ENCODE results near the gene ARHGAP10.
A peak's percentile ranks its signal among the peaks of the same experiment; 100 is the strongest.
"Not testable (repeated sequence)": the region's sequence is repeated elsewhere in the genome, so short reads cannot be mapped to it uniquely, and the experiment has no call there.

The ARHGAP10 gene

DNA sequence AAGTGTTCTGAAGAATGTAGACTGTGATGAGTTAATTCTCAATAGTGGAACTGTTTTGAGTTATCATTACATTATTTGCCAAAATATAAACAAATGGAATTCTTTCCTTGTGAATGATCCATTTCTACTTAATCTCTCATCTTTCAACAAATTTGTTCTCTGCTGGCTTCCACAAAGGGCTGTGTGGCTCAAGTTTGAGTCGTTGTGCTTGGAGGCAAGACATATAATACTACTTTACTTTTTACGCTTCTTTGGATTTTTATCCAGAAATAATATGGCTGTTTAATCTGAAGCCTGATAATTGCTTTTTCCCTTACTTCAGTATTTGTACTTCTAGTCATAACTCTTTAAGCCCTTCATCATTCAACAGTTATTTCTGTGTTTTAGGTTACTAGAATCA is 169.5 kb downstream of the ARHGAP10 start:
- no peak for DNase-seq (ENCODE audit: low read depth, low spot score)

DNA sequence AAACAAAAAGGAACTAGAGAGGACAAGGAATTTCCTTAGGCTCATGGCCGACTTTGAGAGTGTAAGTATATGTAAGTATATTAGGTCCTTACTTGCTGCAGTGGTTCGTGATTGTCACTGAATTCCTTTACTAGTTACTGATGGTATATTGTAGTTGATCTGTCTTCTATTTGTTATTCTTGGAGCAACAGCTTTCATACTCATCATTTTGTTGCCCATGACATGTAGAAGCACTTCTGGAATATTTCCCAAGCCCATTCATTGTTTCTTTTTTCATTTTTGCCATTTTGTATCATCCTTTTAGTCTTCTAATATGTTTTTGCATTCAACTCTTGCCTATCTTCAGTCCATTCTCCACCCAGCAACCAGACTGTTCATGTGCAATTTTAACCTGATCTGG is 170.0 kb downstream of the ARHGAP10 start:
- no peak for DNase-seq (ENCODE audit: low read depth, low spot score)

DNA sequence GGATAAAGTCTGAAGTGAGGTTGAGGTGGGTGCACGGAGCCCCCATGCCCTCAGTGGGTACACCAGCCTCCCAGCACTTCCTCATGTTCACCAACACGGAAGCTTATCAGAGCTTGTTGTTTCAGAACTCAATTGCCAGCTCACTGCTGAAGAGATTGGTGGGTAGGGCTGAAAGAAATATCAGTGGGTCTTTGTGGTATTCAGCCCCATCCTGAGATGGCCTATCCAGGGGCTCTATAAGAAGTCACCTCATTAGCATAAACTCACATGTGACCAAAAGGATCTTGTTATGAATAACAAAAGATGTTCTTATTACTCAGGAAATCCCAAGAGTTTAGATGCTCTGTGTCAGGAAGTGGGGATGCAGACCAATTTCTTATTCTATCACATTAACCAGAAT is 177.3 kb downstream of the ARHGAP10 start:
- DNase-seq (ENCODE audit: low read depth, low spot score): no peak

DNA sequence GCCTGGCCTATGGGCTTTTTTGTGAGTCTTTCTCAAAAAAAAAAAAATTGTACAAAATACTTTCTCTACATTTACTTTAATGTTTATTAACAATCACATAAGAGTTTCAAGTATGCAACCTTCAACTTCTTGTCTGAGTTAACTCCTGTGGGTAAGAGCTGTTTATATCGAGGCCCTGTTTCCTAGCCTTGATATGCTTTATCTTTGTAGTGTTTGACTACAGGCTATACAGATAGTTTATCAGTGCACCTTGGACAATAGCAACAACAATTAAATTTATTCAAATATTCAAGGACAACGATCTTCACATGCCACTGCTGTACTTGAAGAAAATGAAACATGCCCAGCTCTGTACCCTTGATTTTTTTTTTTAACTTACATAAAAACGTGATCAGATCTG is 178.4 kb downstream of the ARHGAP10 start:
- no peak for DNase-seq (ENCODE audit: low read depth, low spot score)

DNA sequence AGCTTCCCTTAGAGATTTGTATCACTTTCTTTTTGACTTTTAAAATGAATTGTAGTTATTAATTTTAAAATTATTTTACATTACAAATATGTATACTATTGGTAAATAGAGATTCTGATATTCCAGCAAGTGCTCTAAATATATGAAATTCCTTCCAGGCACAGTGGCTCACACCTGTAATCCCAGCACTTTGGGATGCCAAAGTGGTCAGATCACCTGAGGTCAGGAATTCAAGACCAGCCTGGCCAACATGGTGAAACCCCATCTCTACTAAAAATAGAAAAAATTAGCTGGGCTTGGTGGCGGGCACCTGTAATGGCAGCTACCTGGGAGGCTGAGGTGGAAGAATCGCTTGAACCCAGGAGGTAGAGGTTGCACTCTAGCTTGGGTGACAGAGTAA is 180.2 kb downstream of the ARHGAP10 start:
- not testable (repeated sequence) for DNase-seq (ENCODE audit: low read depth, low spot score)

DNA sequence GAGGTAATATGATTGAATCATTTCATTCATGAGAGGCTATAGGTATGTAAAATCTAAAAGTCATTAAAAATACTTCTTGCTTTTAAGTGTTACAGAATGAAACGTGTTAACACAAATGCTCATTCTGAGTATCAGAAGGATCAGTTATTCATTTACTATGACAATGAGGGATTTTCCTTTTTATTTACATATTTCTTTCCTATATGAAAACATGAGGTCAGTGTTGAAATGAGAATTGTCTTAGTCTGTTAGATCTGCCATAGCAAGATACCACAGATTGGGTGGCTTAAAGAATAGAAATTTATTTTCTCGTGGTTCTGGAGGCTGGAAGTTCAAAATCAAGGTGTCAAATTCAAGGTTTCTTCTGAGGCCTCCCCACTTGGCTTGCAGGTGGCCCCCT is 181.2 kb downstream of the ARHGAP10 start:
- no peak for DNase-seq (ENCODE audit: low read depth, low spot score)

DNA sequence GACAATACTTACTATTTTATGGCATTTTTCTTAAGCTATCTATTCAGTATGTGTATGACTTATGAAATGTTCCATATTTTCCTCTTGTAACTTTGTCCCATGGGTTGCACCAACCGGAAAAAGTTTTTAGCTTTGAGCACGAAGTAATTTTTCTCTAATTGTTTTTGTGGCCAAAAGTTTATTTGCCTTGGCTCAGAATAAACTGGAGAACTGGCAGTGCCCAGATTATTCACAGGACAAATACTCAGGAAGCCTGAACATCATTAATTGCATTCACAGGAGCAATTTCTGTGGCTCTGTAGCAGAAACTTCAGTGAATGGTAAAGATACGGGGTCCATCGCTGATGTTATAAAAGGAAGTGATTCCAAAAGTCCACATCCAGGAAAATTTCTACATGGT is 184.5 kb downstream of the ARHGAP10 start:
- no peak for DNase-seq (ENCODE audit: low read depth, low spot score)

DNA sequence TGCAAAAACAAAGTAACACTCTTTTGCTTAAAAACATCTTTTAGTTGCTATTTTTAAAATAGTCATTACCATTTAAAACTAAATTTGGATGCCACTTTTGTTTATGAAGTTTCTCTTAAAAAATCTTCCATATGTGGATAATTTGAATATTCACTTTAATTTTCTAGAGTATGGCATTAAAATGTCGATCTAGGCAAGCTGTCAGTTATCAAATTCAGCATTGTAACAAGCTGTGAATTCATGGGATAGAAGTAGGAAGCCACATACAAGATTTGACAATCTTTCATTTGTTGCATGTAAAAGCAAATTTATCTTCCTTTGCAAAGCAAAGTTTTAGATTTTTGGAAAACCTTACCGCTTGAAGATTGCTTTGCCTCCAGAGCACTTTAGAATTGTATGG is 191.5 kb downstream of the ARHGAP10 start:
- no peak for DNase-seq (ENCODE audit: low read depth, low spot score)

DNA sequence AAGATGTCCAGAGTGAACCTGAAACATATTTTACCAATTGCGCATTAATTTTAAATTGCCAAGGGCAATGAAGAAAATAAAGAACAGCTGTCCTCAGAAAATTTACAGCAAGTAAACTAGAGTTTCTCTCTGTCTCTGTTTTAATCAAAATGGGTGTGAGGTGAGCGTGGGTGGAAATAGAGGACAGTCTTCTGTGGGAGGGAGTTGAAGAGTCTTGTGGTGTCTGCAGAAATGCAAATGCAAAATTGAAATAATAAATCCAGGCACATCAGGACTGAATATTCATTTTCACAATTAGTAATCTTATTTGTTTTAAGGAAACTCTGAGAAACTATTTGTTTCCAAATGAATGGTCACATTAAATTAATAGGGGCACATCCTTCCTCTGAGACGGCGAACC is 192.0 kb downstream of the ARHGAP10 start:
- DNase-seq (ENCODE audit: low read depth, low spot score): no peak

DNA sequence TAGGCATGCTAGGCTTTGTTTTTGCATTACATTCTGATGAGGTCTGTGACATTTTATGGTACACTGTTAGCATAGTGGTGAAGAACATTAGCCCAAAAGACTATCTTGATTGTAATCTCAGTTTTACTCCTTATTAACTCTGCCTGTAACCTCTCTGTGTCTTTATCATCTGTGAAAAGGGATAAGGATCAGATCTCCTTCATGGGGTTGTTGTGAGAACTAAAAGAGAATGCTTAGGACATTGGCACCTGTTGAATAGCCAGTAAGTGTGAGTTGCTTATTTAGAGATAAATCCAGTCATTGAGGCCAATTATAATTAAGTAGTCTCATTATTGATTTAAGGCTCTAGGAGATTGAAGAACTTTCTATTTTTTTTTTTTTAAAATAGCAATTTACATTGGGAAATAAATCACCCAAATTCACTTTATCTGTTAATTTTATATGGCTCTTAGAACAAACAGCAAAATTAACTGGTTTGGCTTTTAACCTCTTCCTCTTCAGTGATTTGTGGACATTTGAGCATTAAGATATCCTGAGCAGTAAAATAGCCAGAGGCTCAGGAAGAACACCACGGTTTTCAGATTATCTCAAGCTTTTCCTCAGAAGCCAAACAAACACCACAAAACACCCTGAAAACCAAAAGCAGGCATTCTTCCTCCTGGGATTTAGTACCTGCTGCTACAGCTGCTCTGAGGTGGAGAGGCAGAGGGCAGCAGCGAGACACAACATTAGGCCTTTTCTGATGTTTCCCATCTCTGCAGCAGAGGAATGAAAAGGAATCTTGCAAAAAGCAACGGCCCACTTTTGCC is 192.9 kb downstream of the ARHGAP10 start:
- DNase-seq (ENCODE audit: low read depth, low spot score): no peak

DNA sequence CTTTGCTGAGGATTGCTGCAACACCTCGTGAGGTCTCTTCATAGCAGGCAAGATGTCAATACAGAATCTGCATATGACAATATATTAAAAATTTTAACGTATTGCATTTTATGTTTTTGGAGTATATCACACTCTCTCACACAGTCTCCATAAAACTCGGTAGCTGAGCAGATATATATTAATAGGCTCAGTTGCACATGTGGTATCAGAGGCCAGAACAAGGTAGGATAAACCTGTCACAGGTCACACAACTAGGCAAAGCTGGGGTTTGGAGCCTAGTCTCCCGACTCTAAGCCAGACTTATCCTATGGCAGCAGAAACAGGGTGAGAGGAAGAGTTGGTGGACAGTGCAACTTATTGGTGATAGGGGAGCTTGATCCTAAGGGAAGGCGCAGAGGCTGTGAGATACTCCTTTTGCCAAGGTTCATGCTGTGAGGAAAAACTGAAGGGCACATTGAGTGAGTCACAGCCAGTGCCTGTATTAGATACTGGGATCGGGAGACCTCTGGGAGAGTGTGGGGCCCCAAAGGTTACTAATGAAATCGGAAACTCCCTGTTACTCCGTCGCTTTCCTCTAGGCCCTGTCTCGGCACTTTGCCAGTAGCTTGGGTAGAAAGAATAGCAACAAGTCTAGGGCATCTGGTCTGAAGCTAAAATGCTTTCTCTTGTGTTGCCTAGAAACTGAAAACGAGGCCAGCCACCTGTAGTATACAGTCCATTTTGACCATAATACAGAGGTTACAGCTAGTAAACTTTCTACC is 195.7 kb downstream of the ARHGAP10 start:
- peak; percentile 43 for DNase-seq (ENCODE audit: low read depth, low spot score)

DNA sequence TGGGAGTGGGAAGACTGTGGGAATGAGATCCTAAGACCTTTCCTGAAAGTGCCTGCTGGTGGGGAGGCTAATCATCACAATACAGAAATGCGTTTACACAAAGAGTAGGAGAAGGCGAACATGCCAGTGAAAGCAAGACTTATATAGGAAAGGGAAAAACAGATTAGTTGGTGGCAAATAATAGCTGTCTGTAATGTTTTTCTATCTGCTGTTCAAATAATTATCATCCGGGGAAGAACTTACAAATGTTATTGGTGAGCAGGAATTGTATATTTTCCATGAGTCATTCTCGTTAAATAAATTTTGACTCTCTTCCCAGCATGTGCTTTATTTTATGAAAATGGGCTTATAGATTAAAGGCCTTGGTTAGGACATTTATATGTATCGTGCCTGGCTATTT is 196.5 kb downstream of the ARHGAP10 start:
- DNase-seq (ENCODE audit: low read depth, low spot score): no peak

DNA sequence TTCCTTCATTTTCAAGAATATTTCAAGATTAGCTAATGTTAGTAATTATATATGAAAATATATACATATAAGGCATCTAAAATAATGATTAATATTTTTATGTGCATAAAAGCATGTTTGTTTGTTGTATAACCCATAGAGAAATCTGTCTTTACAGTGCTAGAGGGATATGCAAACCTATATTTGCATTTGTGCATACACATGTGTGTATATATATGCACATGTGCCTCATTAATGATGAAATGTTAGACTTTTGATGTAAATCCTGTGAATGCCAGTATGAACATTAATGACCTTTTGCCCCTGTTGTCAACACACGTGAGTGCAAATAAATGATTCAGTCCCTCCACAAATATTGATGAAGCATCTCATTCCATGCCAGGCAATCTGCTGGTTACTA is 197.9 kb downstream of the ARHGAP10 start:
- DNase-seq (ENCODE audit: low read depth, low spot score): no peak

DNA sequence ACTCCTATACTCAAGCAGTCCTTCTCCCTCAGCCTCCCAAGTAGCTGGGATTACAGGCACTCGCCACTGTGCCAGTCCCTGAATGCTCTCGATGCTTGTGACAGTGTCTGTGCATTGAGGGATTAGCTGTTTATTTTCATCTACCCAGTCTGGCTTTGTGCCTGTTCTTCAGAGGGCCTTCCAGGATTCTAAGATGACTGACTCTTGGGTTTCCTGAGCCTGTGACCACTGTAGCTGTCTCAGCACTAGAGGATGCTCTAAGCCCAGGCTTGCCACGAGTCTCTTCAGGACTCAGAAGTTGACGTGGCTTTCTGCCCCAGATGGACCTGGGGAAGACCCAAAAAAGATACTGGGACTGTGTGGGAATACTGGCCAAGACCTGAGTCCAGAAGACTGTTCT is 201.4 kb downstream of the ARHGAP10 start:
- DNase-seq (ENCODE audit: low read depth, low spot score): no peak

DNA sequence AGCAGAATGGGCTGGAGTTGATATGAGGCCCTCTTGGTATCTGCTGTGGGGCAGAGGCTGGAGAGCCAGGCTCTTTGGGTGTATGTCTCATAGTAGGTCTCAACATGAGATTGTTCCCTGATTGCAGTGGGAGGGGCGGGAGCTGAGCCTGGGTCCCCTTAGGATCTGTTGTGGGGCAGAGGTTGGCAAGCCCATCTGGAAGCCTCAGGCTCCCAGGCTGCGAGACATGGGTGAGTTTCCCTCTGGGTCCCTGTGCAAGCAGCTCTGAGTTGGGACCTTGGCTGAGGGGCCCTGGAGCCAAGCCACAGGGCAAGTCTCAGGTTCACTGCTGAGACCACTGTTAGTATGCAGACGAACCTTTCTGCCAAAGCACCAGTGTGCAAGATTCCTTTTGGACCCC is 201.9 kb downstream of the ARHGAP10 start:
- no peak for DNase-seq (ENCODE audit: low read depth, low spot score)

DNA sequence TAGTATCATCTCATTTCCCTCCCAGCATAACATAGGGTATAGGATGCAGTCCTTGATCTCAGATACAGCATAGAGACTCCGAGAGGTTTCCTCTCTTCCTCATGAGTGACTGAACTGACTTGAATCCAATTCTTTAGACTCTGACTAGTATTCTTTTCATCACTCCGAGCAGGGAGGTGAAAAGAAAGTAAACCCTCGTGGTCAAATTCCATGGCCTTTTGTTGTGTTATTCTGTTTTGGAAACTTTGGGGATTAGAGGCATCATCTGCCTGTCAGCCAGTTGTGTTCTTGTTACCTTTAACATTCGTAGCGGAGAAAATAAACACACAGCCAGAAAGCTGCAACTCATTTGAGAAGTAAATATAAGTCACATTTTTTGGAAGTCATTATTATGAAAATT is 206.6 kb downstream of the ARHGAP10 start:
- DNase-seq (ENCODE audit: low read depth, low spot score): no peak

DNA sequence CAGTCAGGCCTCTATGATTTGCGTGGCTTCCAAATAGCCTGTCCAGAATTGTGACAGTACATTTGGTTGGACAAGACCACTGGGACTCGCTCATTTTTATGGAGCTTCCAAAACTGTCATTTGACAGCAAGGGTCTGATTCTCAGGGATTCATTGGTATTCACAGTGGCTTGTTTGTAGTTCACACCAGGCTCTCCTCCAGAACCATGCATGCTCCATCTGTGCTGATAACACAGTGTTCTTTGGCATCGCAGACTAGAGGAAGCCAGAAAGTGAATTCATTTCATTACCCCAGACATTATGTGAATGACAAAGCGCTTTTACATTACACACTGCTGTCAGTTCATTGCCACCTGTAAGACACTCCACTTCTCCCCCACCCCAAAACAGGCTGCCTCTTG is 208.3 kb downstream of the ARHGAP10 start:
- no peak for DNase-seq (ENCODE audit: low read depth, low spot score)

DNA sequence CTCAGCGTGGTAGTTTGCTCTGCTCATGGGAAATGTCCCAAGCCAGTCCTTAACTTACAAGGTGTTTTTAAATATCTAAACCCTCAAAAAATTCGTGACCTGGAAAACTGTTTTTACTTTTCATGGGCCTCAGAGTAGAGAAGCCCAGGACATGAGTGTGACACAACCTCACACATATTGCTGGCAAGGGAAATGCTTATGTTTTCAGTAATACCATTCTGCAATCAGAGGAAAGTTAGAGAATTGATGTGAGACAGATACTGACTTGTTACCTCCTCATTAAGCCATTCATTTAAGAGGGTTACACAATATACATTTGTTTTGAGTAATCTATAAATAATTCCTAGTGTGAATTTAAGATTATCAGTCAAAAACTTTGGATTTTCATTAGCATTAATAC is 209.5 kb downstream of the ARHGAP10 start:
- DNase-seq (ENCODE audit: low read depth, low spot score): no peak

DNA sequence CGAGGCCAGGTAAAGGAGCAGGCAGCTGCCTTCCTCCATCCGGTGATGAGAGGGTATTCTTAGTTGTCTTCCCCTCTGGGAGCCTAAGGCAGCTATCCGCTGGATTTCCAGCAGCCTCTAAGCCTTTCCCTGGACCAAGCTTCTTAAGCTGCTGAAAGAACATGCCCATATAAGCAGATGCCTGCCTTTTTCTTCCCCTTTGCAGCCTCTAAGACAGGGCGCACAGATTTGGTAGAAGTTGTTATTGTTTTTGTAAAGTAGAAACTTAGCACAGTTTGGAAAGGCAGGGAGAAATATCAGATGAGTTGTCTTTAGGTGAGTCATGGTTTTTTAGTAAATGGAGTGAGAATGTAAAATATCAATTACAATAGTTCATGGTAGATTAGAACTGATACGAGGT is 210.8 kb downstream of the ARHGAP10 start:
- no peak for DNase-seq (ENCODE audit: low read depth, low spot score)

DNA sequence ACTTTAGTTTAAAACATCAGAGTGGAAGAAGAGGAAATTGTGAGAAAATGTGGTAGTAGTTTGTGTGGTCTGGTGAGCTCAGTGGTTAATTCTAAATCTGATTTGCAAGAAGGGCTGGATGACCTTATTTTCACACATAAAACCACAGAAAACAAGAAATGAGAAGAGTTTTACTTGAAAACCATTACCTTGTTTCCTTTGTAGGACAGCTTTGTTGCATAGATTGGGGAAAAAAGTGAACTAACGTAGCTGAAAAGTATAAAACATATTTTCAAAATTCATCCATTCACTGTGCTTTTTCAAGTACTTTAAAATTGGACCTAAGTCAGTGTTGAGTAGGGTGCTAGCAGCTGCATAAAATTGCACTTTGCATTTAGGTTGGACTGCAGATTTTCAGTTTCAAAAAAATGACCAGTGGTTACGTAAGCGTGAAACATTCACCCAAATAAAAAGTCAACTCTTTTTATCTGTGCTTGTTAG is 211.3 kb downstream of the ARHGAP10 start:
- DNase-seq (ENCODE audit: low read depth, low spot score): no peak

DNA sequence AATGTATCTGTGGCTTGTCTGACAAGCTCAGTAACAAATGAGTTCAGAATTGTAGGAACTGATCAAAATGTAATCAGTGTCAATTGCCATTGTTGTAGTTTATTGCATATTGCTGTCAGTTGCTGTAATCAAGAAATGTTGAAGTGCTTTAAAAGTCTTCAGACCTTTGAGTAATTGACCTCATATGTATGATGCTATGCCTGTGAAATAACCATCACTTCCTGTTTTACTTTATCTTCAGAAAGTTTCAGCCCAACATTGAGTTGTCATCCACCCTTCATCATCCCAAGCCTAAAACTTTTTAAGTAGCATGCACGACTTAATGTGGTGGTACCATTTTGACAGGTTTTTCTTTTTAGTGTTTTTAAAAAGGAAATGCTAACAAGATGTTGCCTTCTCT is 212.4 kb downstream of the ARHGAP10 start:
- no peak for DNase-seq (ENCODE audit: low read depth, low spot score)

DNA sequence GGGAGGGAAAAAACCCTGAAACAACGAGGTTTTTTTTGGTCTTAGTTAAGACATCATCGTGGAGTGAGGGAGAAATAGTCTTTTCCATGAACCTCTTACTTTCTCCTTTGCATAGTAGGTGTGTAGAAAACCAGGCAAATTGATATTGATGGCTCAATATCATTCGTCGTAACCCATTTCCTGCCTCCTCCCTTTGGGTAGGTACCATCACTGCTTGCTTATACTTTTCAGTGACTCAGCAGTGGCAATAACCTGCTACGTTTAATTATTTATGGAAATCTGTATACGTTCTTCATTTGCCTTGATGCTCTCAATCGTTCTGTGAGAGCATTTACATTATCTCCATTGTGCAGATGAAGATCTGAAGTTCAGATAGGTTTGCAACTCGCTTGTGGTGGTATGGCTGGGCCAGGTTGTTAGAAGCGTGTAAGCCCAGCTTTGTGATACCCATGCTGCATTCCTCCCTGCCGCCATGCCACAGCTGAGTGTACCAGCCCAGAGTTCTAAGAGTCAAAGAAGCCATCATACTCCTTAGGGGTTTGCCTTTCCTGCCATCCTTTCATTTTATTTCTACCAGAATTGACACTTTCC is 212.9 kb downstream of the ARHGAP10 start:
- DNase-seq (ENCODE audit: low read depth, low spot score): no peak

DNA sequence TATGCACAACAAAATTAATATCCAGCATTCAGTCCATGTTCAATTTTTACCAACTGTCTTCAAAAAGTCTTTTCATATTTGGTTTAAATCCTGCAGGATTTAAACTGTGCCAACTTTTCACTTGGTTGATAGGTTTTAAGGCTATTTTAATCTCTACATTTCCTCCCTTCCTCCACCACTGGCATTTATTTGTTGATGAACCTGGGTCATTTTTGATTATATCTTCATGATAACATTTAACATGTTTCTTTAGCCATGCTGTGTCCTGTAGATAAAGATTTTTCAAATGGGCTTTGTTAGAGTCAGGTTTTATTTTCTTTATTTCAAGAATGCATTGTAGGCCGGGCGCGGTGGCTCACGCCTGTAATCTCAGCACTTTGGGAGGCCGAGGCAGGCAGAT is 216.4 kb downstream of the ARHGAP10 start:
- no peak for DNase-seq (ENCODE audit: low read depth, low spot score)
